ENCODE measurements around the gene CHST11.
"Not testable (repeated sequence)": the region's sequence is repeated elsewhere in the genome, so short reads cannot be mapped to it uniquely, and the experiment has no call there.

The CHST11 gene

GRCh38 chr12:104562763-104563162 lies 106.0 kb downstream of the CHST11 start:
- no peak for DNase-seq (ENCODE audit: low read depth)
- no peak for TF ChIP-seq CTCF (IDR thresholded peaks at IDR 0.05; ENCODE audit: control insufficient read depth, insufficient read depth, low read depth, low read length, missing control alignments)
- H3K4me3 ChIP-seq (ENCODE audit: control insufficient read depth, low read depth, low read length) = no peak overlapping the region

GRCh38 chr12:104564662-104565061 lies 107.9 kb downstream of the CHST11 start:
- not testable (repeated sequence) for H3K4me3 ChIP-seq (ENCODE audit: control insufficient read depth, low read depth, low read length); DNase-seq (ENCODE audit: low read depth)

- H3K4me3 ChIP-seq (ENCODE audit: control insufficient read depth, low read depth, low read length) = no peak overlapping the region
- DNase-seq (ENCODE audit: low read depth) = no peak
- TF ChIP-seq CTCF (IDR thresholded peaks at IDR 0.05; ENCODE audit: control insufficient read depth, insufficient read depth, low read depth, low read length, missing control alignments) = no peak
These were observed 109.0 kb downstream of the CHST11 start for GRCh38 chr12:104565606-104566243.

DNA sequence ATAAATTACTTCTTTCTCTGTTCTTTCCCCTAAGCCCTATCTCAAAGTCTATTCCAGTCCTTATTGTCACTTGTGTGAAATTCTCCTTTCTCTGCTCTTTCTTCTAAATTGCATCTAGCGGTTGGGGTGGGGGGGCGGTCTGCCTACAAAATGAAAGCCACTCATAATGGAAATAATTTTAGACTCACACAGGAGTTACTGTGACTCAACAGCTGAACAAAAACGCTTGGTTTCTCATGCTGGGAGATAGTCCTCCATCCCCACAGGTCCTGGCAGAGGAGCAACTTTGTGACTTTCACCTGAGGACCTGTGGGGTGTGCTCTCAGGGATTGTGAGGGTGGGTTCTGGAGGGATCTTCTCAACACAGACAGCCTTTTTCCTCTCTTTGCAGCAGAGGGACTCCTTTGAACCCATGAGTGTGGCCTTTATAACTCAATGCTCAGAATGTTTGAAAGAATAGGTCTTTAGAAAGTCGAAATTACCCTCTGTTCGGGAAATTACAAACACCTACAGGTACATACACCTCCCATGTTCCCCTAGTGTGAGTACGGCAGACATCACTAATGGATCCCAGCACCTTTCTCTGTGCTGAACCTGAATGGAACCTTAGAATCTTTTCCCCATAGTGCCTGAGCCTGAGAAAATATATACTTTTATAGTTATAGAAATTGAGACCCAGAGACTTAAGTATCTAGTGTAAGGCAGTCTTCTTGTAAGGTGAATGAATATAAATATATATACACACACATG lies 109.7 kb downstream of the CHST11 start:
- TF ChIP-seq CTCF (IDR thresholded peaks at IDR 0.05; ENCODE audit: control insufficient read depth, insufficient read depth, low read depth, low read length, missing control alignments) = no peak
- H3K4me3 ChIP-seq (ENCODE audit: control insufficient read depth, low read depth, low read length) = no peak overlapping the region
- DNase-seq (ENCODE audit: low read depth) = no peak

- DNase-seq (ENCODE audit: low read depth) = no peak
- no peak for TF ChIP-seq CTCF (IDR thresholded peaks at IDR 0.05; ENCODE audit: control insufficient read depth, insufficient read depth, low read depth, low read length, missing control alignments)
- H3K4me3 ChIP-seq (ENCODE audit: control insufficient read depth, low read depth, low read length) = no peak overlapping the region
These were observed 111.2 kb downstream of the CHST11 start for GRCh38 chr12:104567832-104568486.

DNA sequence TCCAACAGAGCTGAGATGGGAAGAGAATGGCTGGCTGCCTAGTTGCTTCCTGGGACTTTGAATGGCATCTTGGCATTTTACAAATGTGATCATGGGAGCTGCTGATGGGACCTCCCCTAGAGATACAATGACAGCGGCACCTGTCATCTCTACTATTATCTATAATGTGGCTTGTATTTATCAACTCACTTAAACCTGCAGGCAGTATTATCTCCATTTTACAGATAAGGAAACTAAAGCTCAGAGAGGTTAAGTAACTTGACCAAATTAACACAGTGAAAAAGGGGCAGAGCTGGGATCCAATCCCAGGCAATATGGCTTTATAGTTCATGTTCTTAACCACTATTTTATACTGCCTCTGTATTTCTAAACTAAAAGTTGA lies 111.7 kb downstream of the CHST11 start:
- no peak for DNase-seq (ENCODE audit: low read depth)
- no peak overlapping the region for H3K4me3 ChIP-seq (ENCODE audit: control insufficient read depth, low read depth, low read length)
- no peak for TF ChIP-seq CTCF (IDR thresholded peaks at IDR 0.05; ENCODE audit: control insufficient read depth, insufficient read depth, low read depth, low read length, missing control alignments)

DNA sequence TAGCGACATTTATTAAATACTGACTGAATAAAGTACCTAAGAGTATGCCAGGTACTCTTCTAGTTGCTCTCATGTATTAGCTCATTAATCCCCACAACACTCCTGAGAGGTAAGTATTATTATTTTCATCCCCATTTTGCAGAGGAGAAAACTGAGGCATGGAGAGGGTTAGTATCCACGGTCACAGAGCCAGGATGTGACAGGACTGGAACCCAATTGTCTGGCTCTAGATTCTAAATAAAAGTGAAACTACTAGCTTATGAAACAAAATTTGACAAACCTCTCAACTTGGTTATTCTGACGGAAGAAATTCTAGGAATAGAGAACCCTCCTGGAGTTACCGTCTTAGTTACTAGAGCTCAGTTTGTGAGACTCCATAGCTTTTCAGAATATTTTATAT lies 112.2 kb downstream of the CHST11 start:
- no peak overlapping the region for H3K4me3 ChIP-seq (ENCODE audit: control insufficient read depth, low read depth, low read length)
- no peak for DNase-seq (ENCODE audit: low read depth)

More for the DNA sequence above, 112.2 kb downstream of the CHST11 start:
- no peak for TF ChIP-seq CTCF (IDR thresholded peaks at IDR 0.05; ENCODE audit: control insufficient read depth, insufficient read depth, low read depth, low read length, missing control alignments)
